GM10266 (cell line): ENCODE data around the gene NFIA.

Experiments used
- DNase-seq: peaks from one replicate; pipeline ENCODE4 v3.0.0; 2012; ENCODE audit errors: extremely low spot score
- CTCF ChIP-seq: IDR thresholded peaks from 2 replicates; pipeline ENCODE4 v1.5.1; 2012; ENCODE audit warnings: mild to moderate bottlenecking, low read depth; ENCODE audit not compliant: control insufficient read depth, insufficient read depth; ENCODE audit errors: missing control alignments

The NFIA gene

GRCh38 chr1:61181067-61182038 is 99.0 kb downstream of the NFIA start:
- TF ChIP-seq CTCF: no peak
- DNase-seq: no peak

- TF ChIP-seq CTCF: no peak
- no peak for DNase-seq
Measured at GRCh38 chr1:61182049-61182448, 99.7 kb downstream of the NFIA start.

GRCh38 chr1:61182480-61182879 is 100.1 kb downstream of the NFIA start:
- DNase-seq: no peak
- TF ChIP-seq CTCF: no peak

GRCh38 chr1:61183471-61184039 is 101.2 kb downstream of the NFIA start:
- TF ChIP-seq CTCF: no peak
- no peak for DNase-seq

GRCh38 chr1:61184040-61184713 is 101.8 kb downstream of the NFIA start:
- TF ChIP-seq CTCF: no peak
- no peak for DNase-seq

- no peak for DNase-seq
- no peak for TF ChIP-seq CTCF
Measured at GRCh38 chr1:61184714-61185106, 102.3 kb downstream of the NFIA start.
